SK-N-SH (cell line): Measurements from ENCODE around the gene ZNF804A. TPM values are rescaled to one million over a fixed set of nuclear protein-coding genes. Genes with fewer than 3 reads are reported as not detected.

Experiments
- CTCF ChIA-PET: fragments of 300-600, 350-600 bp; formaldehyde crosslinking; extraction: SDS; loops from one replicate; lab custom pipeline; 2021; lab: Yijun Ruan, JAX
- POLR2A ChIA-PET: fragments of 350-600 bp; sonication (Branson Sonifier 250); formaldehyde crosslinking; extraction: SDS; loops from one replicate; lab custom pipeline; 2020; ENCODE audit warnings: antibody characterized with exemption, inconsistent platforms; lab: Yijun Ruan, JAX
- DNase-seq: peaks from one replicate; pipeline ENCODE4 v3.0.0; 2012
- H2AFZ ChIP-seq: fragments of 200-600 bp; sonication (generic); 2 replicates; pipeline ENCODE4 v1.8.1; 2016; ENCODE audit warnings: antibody characterized with exemption, mild to moderate bottlenecking, low read depth
- H3F3A ChIP-seq: fragments of 200-600 bp; sonication (generic); replicated peaks from 2 replicates; pipeline ENCODE3; 2016; ENCODE audit warnings: antibody characterized with exemption, mild to moderate bottlenecking; ENCODE audit not compliant: insufficient read depth
- H3K27ac ChIP-seq, 2 experiments: fragments of 200-500 bp in 1 of 2; fragments of 200-600 bp in 1 of 2; sonication (Bioruptor generic) in 1 of 2; sonication (generic), shearing (Covaris generic) in 1 of 2; 2 replicates each; pipeline versions ENCODE4 v1.5.1 to v1.6.1; 2014 to 2016; ENCODE audit warnings: low read depth in 2 of 2, inconsistent platforms in 1 of 2, low read length in 1 of 2, mild to moderate bottlenecking in 1 of 2, mixed read lengths in 1 of 2
- H3K27me3 ChIP-seq: fragments of 200-600 bp; sonication (generic), shearing (Covaris generic); 2 replicates; pipeline ENCODE4 v1.6.1; 2016; ENCODE audit warnings: mixed run types; ENCODE audit not compliant: insufficient read depth
- H3K36me3 ChIP-seq, 2 experiments: fragments of 200-500 bp in 1 of 2; fragments of 200-600 bp in 1 of 2; sonication (Bioruptor generic) in 1 of 2; sonication (generic) in 1 of 2; replicated peaks in 1 of 2; 2 replicates each; pipeline versions ENCODE3 to v1.5.1; 2014 to 2016; ENCODE audit warnings: low read length in 1 of 2, mild to moderate bottlenecking in 1 of 2; ENCODE audit not compliant: insufficient read depth in 2 of 2, control insufficient read depth in 1 of 2
- H3K4me1 ChIP-seq, 2 experiments: fragments of 200-500 bp in 1 of 2; fragments of 200-600 bp in 1 of 2; sonication (Bioruptor generic) in 1 of 2; sonication (generic), shearing (Covaris generic) in 1 of 2; 2 replicates each; pipeline versions ENCODE4 v1.5.1 to v1.6.1; 2014 to 2016; ENCODE audit warnings: low read depth in 1 of 2, low read length in 1 of 2, mixed run types in 1 of 2; ENCODE audit not compliant: insufficient read depth in 2 of 2, control insufficient read depth in 1 of 2
- H3K4me2 ChIP-seq: fragments of 200-600 bp; sonication (generic), shearing (Covaris generic); 2 replicates; pipeline ENCODE4 v1.6.1; 2017; ENCODE audit warnings: mixed run types
- H3K4me3 ChIP-seq, 2 experiments: fragments of 200-500 bp in 1 of 2; fragments of 200-600 bp in 1 of 2; sonication (Bioruptor generic) in 1 of 2; sonication (generic), shearing (Covaris generic) in 1 of 2; 2 replicates each; pipeline versions ENCODE4 v1.5.1 to v1.8.1; 2014 to 2016; ENCODE audit warnings: low read depth in 2 of 2, inconsistent platforms in 1 of 2, low read length in 1 of 2, mild to moderate bottlenecking in 1 of 2, mixed read lengths in 1 of 2, moderate library complexity in 1 of 2
- H3K79me2 ChIP-seq: fragments of 200-600 bp; sonication (generic); 2 replicates; pipeline ENCODE4 v1.8.1; 2017; ENCODE audit warnings: mild to moderate bottlenecking; ENCODE audit not compliant: insufficient read depth
- H3K9ac ChIP-seq: fragments of 200-600 bp; sonication (generic); 2 replicates; pipeline ENCODE4 v1.6.1; 2017; ENCODE audit warnings: mixed run types
- H3K9me2 ChIP-seq: fragments of 200-600 bp; sonication (generic); 2 replicates; pipeline ENCODE4 v1.6.1; 2017; ENCODE audit warnings: mixed run types
- H3K9me3 ChIP-seq: fragments of 200-600 bp; sonication (generic); 2 replicates; pipeline ENCODE4 v1.6.1; 2017; ENCODE audit warnings: mixed run types, mild to moderate bottlenecking, moderate library complexity
- H4K20me1 ChIP-seq: fragments of 200-600 bp; sonication (generic); 2 replicates; pipeline ENCODE4 v1.6.1; 2017; ENCODE audit warnings: mild to moderate bottlenecking, mixed run types; ENCODE audit not compliant: insufficient read depth
- CHD2 ChIP-seq: fragments of 150-350 bp; IDR thresholded peaks from 2 replicates; pipeline ENCODE4 v1.6.1; 2018; ENCODE audit warnings: low read length; ENCODE audit not compliant: partially characterized antibody
- EP300 ChIP-seq, 2 experiments: IDR thresholded peaks; 2 replicates each; pipeline versions ENCODE4 v1.4.0 to v1.6.1; 2012; ENCODE audit warnings: borderline replicate concordance in 1 of 2, low read depth in 1 of 2, low read length in 1 of 2
- EZH2phosphoT487 ChIP-seq: fragments of 200-600 bp; sonication (generic); IDR thresholded peaks from 2 replicates; pipeline ENCODE4 v1.6.1; 2017; ENCODE audit warnings: low read depth, mixed run types, mild to moderate bottlenecking, antibody characterized with exemption, moderate library complexity, borderline replicate concordance
- GATA2 ChIP-seq: sonication (generic); formaldehyde crosslinking; IDR thresholded peaks from 2 replicates; pipeline ENCODE4 v1.5.0; 2020; ENCODE audit warnings: mild to moderate bottlenecking, missing genetic modification reagents
- MEF2A ChIP-seq: IDR thresholded peaks from 2 replicates; pipeline ENCODE4 v1.4.0; 2012; ENCODE audit warnings: low read depth, borderline replicate concordance
- MXI1 ChIP-seq: IDR thresholded peaks from 2 replicates; pipeline ENCODE4 v1.6.1; 2012; ENCODE audit warnings: mild to moderate bottlenecking, low read depth, low read length, improper control_type of control experiment
- POLR2AphosphoS5 ChIP-seq: IDR thresholded peaks from 2 replicates; pipeline ENCODE4 v1.6.1; 2012; ENCODE audit warnings: low read depth, low read length
- RAD21 ChIP-seq: IDR thresholded peaks from 2 replicates; pipeline ENCODE4 v1.6.1; 2012; ENCODE audit warnings: mild to moderate bottlenecking, low read length
- RFX5 ChIP-seq: IDR thresholded peaks from 2 replicates; pipeline ENCODE4 v1.6.1; 2012; ENCODE audit warnings: mild to moderate bottlenecking, improper control_type of control experiment, low read length
- SIN3A ChIP-seq: IDR thresholded peaks from 2 replicates; pipeline ENCODE4 v1.6.1; 2012; ENCODE audit warnings: low read depth, mild to moderate bottlenecking, low read length, moderate library complexity, borderline replicate concordance
- SMC3 ChIP-seq: IDR thresholded peaks from 2 replicates; pipeline ENCODE4 v1.6.1; 2012; ENCODE audit warnings: low read depth, low read length, improper control_type of control experiment
- TCF12 ChIP-seq: IDR thresholded peaks from 2 replicates; pipeline ENCODE4 v1.4.0; 2012
- YY1 ChIP-seq: IDR thresholded peaks from 2 replicates; pipeline ENCODE4 v1.4.0; 2012; ENCODE audit warnings: low read depth, mild to moderate bottlenecking
- polyA plus RNA-seq, 3 experiments: library from polyadenylated mRNA; depleted of rRNA; stranded (reverse); fragments of >200 nt; gene quantifications; 2 replicates each; pipeline ENCODE4 v1.2.3, GENCODE V29; 2012
- TF ChIP-seq, protein P1 (sequence below): IDR thresholded peaks from 2 replicates; pipeline ENCODE4 v1.4.0; 2012; ENCODE audit warnings: low read depth, borderline replicate concordance
- TF ChIP-seq, protein P2 (sequence below): fragments of 200-600 bp; sonication (generic); IDR thresholded peaks from 2 replicates; pipeline ENCODE4 v1.6.1; 2017; ENCODE audit warnings: antibody characterized with exemption, mild to moderate bottlenecking, moderate library complexity

The ZNF804A gene
- polyA plus RNA-seq, 1 of the 3 experiments (the other 2 are of a cell fraction): 0.02 TPM

DNA sequence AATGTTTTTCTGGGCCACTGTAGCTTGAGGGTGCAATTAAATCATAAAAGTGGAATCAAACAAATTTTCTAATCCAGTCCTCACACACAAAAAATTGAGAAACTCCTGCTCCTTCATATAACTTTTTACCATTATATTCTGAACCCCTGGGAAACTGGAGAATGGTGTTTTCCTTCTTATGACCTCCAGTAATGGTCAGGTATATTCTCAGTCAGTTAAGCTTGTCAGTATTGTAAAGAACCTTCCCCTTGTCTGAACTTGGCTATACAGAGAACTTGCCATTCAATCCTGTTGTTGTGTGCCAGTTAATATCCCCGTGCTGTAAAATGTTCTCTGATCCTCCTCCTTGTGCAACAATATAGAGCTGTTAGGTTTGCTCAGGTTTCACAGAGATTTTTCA lies 39.5 kb downstream of the ZNF804A start (continued):
- TF ChIP-seq POLR2AphosphoS5: no peak
- TF ChIP-seq MXI1: no peak
- no peak for TF ChIP-seq CHD2
- TF ChIP-seq, protein P1, sequence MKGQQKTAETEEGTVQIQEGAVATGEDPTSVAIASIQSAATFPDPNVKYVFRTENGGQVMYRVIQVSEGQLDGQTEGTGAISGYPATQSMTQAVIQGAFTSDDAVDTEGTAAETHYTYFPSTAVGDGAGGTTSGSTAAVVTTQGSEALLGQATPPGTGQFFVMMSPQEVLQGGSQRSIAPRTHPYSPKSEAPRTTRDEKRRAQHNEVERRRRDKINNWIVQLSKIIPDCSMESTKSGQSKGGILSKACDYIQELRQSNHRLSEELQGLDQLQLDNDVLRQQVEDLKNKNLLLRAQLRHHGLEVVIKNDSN: no peak
- no peak for TF ChIP-seq EP300 (IDR thresholded peaks at IDR 0.05; ENCODE audit: borderline replicate concordance in 1 of 2, low read depth in 1 of 2, low read length in 1 of 2)
- no peak for TF ChIP-seq GATA2 (CRISPR knock-in tag)

DNA sequence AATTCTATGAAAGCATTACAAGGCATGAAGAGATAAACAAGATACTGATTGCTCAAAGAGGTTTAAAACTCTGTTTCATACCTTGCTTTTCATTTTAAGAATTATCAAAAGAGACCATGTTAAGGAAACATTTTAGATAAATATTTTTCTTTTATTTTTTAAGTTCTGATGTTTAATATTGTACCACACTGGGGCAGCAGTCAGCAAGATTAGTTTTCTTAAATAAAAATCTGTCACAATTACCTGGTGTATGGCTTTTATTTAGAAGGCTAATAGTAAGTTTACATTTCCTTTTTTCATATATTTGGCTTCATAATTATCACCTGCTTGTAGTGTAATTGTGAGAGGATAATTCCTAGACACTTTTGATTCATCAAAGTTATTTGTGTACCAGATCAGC lies 46.4 kb downstream of the ZNF804A start:
- H3K9ac ChIP-seq: no peak overlapping the region
- H3K27me3 ChIP-seq: no peaks in the 10 kb centered on the region
- H2AFZ ChIP-seq: no peak overlapping the region
- H3K79me2 ChIP-seq: no peaks in the 10 kb centered on the region
- no peaks in the 10 kb centered on the region for H3K9me3 ChIP-seq
- H3K4me1 ChIP-seq: no peaks in the 10 kb centered on the region; a peak in 2 of 4 replicates
- peak; percentile 2 for DNase-seq
- H3K36me3 ChIP-seq: no peaks in the 10 kb centered on the region
- no peaks in the 10 kb centered on the region for H3F3A ChIP-seq
- no peaks in the 10 kb centered on the region for H3K9me2 ChIP-seq
- ChIA-PET POLR2A (no interaction called here), CTCF (no interaction called here)
- H3K27ac ChIP-seq: no peak overlapping the region
- no peak overlapping the region for H3K4me3 ChIP-seq
- no peaks in the 10 kb centered on the region for H4K20me1 ChIP-seq
- TF ChIP-seq EP300 (IDR thresholded peaks at IDR 0.05; ENCODE audit: borderline replicate concordance in 1 of 2, low read depth in 1 of 2, low read length in 1 of 2) (no peak), MEF2A (no peak), GATA2 (CRISPR knock-in tag) (no peak), YY1 (no peak), MXI1 (no peak), SIN3A (no peak), CHD2 (no peak), RFX5 (no peak), RAD21 (peak; percentile 44; the same call in 1 of the 2 replicates), EZH2phosphoT487 (no peak), TCF12 (no peak), SMC3 (no peak)
- TF ChIP-seq, protein P1: no peak
- TF ChIP-seq, protein P2, sequence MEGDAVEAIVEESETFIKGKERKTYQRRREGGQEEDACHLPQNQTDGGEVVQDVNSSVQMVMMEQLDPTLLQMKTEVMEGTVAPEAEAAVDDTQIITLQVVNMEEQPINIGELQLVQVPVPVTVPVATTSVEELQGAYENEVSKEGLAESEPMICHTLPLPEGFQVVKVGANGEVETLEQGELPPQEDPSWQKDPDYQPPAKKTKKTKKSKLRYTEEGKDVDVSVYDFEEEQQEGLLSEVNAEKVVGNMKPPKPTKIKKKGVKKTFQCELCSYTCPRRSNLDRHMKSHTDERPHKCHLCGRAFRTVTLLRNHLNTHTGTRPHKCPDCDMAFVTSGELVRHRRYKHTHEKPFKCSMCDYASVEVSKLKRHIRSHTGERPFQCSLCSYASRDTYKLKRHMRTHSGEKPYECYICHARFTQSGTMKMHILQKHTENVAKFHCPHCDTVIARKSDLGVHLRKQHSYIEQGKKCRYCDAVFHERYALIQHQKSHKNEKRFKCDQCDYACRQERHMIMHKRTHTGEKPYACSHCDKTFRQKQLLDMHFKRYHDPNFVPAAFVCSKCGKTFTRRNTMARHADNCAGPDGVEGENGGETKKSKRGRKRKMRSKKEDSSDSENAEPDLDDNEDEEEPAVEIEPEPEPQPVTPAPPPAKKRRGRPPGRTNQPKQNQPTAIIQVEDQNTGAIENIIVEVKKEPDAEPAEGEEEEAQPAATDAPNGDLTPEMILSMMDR: peak; percentile 31
- H3K4me2 ChIP-seq: no peak overlapping the region
